ENCODE data around the gene NECAP2. TPM values are rescaled to one million over a fixed set of nuclear protein-coding genes. Genes with fewer than 3 reads are reported as not detected.

The NECAP2 gene
- total and polyA plus RNA-seq, 2 donors (not counting 3 experiments of a cell fraction or from before 2014, with no cell fraction given): 101 to 148 TPM

GRCh38 chr1:16402742-16403141 is 37.8 kb upstream of the NECAP2 start:
- H3K4me2 ChIP-seq (ENCODE audit: insufficient read depth, low read length): no peak overlapping the region
- no peaks in the 10 kb centered on the region for H3K27me3 ChIP-seq (ENCODE audit: control insufficient read depth in 2 of 2, insufficient read depth in 2 of 2, low read length in 2 of 2)
- no peaks in the 10 kb centered on the region for H3K9me3 ChIP-seq (replicated peaks; ENCODE audit: control insufficient read depth, insufficient read depth, low read length)
- no peaks in the 10 kb centered on the region for H3K4me1 ChIP-seq (ENCODE audit: control insufficient read depth, extremely low read depth, insufficient read depth, low read length)
- ChIA-PET CTCF (interaction anchor here (0.8 to 1.0 kb wide), 3 partner anchors 10 to 28 kb away, joined by 3 to 5 read pairs (median 4); no protein-coding TSS in a partner anchor), POLR2A (no interaction called here)
- FAIRE-seq: no peak
- no peak for DNase-seq (ENCODE audit: low read depth, low spot score)
- H3K79me2 ChIP-seq (ENCODE audit: control insufficient read depth, insufficient read depth, low read length): no peaks in the 10 kb centered on the region
- dilution Hi-C loops (cut with MboI; ENCODE audit: extremely low pct_ligation_motif_present, low sequenced_read_pairs): no loop called here
- BruUV-seq (replicated peaks): no TSS peak
- no peak overlapping the region for H3K9ac ChIP-seq (replicated peaks; ENCODE audit: extremely low read depth, insufficient read depth, low read length)
- peaks cover 0 to 7% of the 10 kb centered on the region in 2 experiments for H3K36me3 ChIP-seq (ENCODE audit: control insufficient read depth in 2 of 2, extremely low read depth in 1 of 2, insufficient read depth in 2 of 2, low read length in 2 of 2)
- no peak overlapping the region for H2AFZ ChIP-seq (ENCODE audit: low read depth, low read length)
- no peak overlapping the region for H3K4me3 ChIP-seq (replicated peaks in 1 of 3; ENCODE audit: insufficient read depth in 1 of 3, low read depth in 1 of 3, low read length in 3 of 3)
- intact Hi-C loops (cut with micrococcal nuclease): no loop called here
- H4K20me1 ChIP-seq (replicated peaks; ENCODE audit: control insufficient read depth, extremely low read depth, insufficient read depth, low read length): no peaks in the 10 kb centered on the region
- TF ChIP-seq POLR2AphosphoS5 (IDR thresholded peaks at IDR 0.05; ENCODE audit: insufficient read depth, low read depth, low read length) (no peak), POLR2A (IDR thresholded peaks at IDR 0.05; ENCODE audit: low read depth, low read length) (no peak), JUN (IDR thresholded peaks at IDR 0.05; ENCODE audit: borderline replicate concordance, insufficient read depth, insufficient read length, low read depth) (no peak), EZH2 (IDR thresholded peaks at IDR 0.05; ENCODE audit: borderline replicate concordance, low read depth, low read length, severe bottlenecking) (no peak), MYC (IDR thresholded peaks at IDR 0.05; ENCODE audit: low read depth, low read length) (no peak), FOS (IDR thresholded peaks at IDR 0.05; ENCODE audit: borderline replicate concordance, insufficient read depth, low read length) (no peak), GATA2 (IDR thresholded peaks at IDR 0.05; ENCODE audit: insufficient read depth, insufficient read length, low read depth, low read length) (no peak)
- TF ChIP-seq, protein P1, sequence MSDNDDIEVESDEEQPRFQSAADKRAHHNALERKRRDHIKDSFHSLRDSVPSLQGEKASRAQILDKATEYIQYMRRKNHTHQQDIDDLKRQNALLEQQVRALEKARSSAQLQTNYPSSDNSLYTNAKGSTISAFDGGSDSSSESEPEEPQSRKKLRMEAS (IDR thresholded peaks at IDR 0.05; ENCODE audit: insufficient read depth, insufficient read length): no peak
- TF ChIP-seq, protein P2, sequence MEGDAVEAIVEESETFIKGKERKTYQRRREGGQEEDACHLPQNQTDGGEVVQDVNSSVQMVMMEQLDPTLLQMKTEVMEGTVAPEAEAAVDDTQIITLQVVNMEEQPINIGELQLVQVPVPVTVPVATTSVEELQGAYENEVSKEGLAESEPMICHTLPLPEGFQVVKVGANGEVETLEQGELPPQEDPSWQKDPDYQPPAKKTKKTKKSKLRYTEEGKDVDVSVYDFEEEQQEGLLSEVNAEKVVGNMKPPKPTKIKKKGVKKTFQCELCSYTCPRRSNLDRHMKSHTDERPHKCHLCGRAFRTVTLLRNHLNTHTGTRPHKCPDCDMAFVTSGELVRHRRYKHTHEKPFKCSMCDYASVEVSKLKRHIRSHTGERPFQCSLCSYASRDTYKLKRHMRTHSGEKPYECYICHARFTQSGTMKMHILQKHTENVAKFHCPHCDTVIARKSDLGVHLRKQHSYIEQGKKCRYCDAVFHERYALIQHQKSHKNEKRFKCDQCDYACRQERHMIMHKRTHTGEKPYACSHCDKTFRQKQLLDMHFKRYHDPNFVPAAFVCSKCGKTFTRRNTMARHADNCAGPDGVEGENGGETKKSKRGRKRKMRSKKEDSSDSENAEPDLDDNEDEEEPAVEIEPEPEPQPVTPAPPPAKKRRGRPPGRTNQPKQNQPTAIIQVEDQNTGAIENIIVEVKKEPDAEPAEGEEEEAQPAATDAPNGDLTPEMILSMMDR (IDR thresholded peaks at IDR 0.05; ENCODE audit: extremely low read depth in 1 of 2, insufficient read depth in 1 of 2, low read depth in 1 of 2, low read length in 2 of 2): no peak
- H3K27ac ChIP-seq (ENCODE audit: insufficient read depth, low read depth, low read length): no peak overlapping the region
- no peaks in the 10 kb centered on the region for H3K9me1 ChIP-seq (replicated peaks; ENCODE audit: control insufficient read depth, extremely low read depth, insufficient read depth, low read length)
